ENCODE data around the gene RPL27A. TPM values are rescaled to one million over a fixed set of nuclear protein-coding genes. Genes with fewer than 3 reads are reported as not detected.

RPL27A gene
- total RNA-seq, 1 donor from 2014 or later, result 462 TPM

DNA sequence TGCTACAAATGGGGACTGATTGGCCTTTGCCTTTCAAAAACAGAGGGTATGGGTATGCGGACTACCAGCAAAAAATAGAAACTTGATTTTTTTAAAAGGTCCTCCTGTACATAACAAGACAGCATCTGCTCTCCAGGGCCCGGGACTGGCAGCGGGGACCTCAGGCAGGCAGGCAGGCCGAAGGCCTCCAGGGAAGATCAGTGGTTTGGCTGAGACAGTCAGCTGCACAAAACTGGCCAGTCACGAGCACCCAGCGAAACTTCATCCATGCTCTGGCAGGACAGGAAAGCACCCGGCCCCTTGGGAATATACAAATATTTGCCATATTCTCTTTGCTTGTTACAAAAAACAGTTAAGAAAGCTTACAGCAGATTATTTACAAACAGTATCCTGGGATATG is 11.0 kb downstream of the RPL27A start:
- intact Hi-C loops (cut with DNase I), result no loop called here
- peak; percentile 35 for DNase-seq (ENCODE audit: low spot score)

DNA sequence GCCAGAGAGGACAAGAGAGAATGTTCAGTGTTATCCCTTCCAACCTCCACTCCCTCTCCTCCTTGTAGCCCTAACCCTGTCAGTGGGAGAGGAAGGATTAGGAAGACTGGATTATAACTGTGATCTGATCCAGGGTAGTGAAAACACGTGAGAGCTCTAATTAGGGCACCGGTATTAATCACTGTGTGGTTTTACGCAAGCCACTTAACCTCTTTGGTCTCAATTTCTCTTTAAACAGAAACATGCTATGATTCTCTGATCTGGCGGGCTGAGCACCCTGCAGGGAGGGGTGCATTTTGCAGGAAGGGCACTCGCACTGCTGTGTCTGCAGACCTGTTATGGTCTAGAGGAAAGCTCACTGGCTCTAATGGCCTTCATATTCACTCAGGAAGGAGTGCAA is 11.5 kb downstream of the RPL27A start:
- intact Hi-C loops (cut with DNase I), result no loop called here
- DNase-seq (ENCODE audit: low spot score), result no peak

GRCh38 chr11:8697054-8697453 is 14.5 kb downstream of the RPL27A start:
- no peak for DNase-seq (ENCODE audit: low spot score)
- intact Hi-C loops (cut with DNase I), result no loop called here

DNA sequence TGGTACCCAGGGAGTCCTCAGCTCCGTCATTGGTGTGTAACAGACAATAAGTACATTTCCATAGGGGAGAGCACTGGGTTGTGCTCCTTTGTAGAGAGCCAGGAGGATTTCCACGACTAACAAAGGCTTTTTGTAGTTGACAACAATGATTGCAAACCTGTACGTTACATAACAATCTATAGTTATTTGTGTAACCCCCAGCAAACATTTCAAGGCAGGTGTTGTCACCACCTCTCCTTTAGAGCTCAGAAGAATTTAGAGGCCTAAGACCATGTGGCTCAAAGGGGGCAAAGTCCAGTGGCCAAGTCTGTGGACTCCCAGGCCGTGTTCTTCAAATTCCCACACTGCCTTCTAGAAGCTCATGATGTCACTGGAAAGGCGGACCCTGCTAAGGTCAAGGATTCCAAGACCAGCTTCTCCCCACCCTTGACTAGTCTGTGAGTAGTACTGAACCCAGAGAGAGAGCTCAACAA is 15.8 kb downstream of the RPL27A start:
- intact Hi-C loops (cut with DNase I), result no loop called here
- DNase-seq (ENCODE audit: low spot score), result no peak

DNA sequence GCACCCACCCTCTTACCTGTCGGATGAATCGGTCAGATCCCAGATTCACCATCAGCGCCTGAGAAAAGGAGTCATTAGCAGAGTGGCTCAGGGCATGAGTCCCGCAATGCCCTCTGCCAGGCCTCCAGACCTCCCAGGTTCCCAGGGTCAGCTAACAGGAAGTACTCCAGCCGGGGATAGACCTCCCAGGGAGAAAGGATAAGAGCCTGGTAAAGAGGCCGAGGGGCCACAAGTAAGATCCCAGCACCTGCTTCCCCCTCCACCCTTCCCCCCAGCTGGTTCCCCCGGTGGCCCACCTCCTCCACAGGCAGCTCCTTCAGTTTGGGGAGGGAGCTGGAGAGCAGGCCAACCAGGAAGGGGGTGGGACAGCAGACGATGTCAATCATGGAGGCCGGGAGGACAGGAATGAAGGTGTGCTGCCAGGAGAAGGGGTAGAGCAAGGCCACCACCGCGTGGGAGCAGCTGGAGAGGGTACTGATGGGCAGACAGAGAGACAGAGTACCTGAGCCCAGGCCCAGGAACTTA is 16.4 kb downstream of the RPL27A start:
- intact Hi-C loops (cut with DNase I), result no loop called here
- peak; percentile 51 for DNase-seq (ENCODE audit: low spot score)

DNA sequence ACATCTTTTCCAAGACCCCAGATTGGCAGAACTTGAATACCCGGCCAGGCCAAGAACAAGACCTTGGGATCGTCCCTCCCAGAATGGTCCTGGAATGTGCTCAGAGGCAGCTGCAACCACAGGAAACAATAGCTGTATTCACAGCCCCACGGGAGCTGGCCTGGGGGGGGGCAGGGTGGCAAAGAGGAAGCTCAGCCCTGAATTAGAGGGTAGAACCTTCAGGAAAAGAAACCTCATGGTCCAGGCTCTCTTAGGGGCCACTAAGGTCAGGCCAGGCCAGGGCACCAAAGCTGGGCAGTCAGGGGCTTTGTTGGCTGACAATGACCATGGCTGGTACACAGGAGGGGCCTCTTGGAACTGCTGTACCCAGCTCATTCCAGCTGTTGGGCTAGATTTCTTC is 17.3 kb downstream of the RPL27A start:
- peak; percentile 73 for DNase-seq (ENCODE audit: low spot score)
- intact Hi-C loops (cut with DNase I), result no loop called here

DNA sequence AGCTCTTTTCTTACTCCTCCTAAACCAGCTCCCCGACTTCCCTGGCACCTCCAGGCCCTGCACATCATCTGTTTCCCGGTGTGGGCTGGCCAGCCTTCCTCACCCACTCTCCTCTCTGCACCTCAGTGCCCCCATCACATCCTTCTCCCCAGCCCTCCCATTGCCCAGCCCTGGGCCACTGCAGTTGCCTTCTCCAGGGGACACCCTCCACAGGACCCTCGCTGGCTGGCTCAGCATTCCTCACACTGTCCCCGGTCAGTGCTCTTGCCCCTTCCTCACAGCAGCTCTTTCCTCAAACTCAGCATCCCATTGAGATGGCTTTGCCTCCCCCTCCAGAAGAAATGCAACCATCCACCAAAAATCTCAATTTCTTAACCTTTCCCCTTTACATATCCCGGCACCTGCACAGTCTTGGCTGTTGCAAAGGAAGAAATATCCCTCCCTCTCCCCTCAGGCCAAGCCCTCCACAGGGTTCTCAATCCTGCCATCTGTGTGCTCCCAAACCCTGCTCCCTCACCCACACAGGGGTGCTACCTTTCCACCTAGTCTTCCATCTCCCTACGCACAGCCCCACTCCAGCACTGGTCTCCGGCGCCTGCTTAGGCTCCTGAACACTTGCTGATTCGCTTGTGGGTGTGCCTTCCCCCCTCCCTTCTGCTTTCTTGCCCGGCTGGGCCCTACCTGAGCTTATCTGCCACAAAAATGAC is 19.5 kb downstream of the RPL27A start:
- intact Hi-C loops (cut with DNase I), result no loop called here
- no peak for DNase-seq (ENCODE audit: low spot score)

- intact Hi-C loops (cut with DNase I), result no loop called here
- DNase-seq (ENCODE audit: low spot score), result no peak
Measured at GRCh38 chr11:8702598-8702915, 20.0 kb downstream of the RPL27A start.

GRCh38 chr11:8704136-8704535 is 21.5 kb downstream of the RPL27A start:
- intact Hi-C loops (cut with DNase I), result no loop called here
- DNase-seq (ENCODE audit: low spot score), result no peak

GRCh38 chr11:8705146-8705545 is 22.6 kb downstream of the RPL27A start:
- intact Hi-C loops (cut with DNase I), result no loop called here
- no peak for DNase-seq (ENCODE audit: low spot score)

DNA sequence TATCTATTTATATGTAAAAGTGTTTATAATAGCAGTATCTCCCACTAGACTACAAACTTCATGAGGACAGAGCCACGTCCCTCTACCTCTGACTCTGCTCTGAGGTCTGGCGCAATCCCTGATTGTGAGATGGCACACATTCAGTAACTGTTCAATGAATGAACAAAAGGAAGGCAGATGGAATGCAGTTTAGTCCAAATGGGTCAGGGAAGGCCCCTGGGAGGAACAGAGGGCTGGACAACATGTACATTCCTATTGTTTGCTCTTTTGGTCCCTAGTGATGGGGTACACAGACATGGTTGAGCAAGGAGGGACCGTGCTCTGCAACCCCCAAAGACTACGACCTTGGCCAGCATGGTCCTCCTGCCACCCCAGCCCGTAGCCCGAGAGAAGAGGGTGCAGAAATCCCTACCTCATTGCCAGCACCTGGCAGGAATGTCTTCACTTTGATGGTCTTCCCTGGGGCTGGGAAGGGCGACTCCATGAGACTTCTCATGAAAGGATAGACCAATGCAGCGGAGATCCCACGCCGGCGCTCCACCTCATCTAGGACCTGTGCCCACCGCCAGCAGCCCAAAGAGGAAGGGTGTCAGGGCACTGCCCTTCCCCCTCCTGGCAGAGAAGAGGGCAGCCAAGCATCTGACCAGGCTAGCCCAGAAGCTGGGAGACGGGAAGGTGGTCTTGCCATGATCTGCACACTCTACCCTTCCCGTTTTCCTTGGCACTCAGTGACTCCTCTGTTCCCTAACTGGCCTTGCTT is 24.3 kb downstream of the RPL27A start:
- DNase-seq (ENCODE audit: low spot score), result no peak
- intact Hi-C loops (cut with DNase I), result no loop called here

GRCh38 chr11:8707541-8708191 is 25.1 kb downstream of the RPL27A start:
- DNase-seq (ENCODE audit: low spot score), result no peak
- intact Hi-C loops (cut with DNase I), result no loop called here

DNA sequence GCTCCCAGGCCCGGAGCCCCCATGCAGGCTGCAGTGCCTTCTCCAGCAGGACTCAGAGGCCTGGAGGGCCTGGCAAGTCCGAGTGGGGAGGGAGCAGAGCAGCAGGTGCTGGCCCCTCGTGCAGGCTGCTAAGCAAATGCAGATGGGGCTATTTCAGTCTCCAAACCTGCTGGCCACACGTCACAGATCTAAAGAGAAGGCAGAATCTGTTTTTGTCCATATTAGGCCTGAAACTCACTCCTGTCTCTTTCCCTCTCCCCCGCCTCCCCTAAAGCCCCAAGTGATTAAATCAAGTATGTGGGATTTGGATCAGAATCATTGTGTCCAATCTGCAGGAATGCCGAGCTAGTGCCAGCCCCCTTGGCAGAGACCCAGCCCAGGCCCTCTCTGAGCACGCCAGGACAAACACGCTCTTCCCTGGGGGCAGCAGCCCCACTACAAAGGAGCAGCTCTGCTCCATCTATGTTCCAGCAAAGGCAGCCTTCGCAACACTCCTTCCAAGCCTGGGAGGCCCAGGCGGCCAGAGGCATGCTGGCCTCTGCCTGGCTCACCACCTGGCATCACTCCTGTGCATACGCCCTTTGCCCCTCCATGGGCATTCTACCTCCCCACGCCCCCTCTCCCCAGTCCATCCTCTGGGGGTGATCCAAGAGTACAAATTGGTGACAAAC is 26.5 kb downstream of the RPL27A start:
- no peak for DNase-seq (ENCODE audit: low spot score)
- intact Hi-C loops (cut with DNase I), result no loop called here

GRCh38 chr11:8709777-8710176 is 27.2 kb downstream of the RPL27A start:
- intact Hi-C loops (cut with DNase I), result no loop called here
- DNase-seq (ENCODE audit: low spot score), result no peak

GRCh38 chr11:8711895-8712442 is 29.4 kb downstream of the RPL27A start:
- no peak for DNase-seq (ENCODE audit: low spot score)
- intact Hi-C loops (cut with DNase I), result no loop called here

DNA sequence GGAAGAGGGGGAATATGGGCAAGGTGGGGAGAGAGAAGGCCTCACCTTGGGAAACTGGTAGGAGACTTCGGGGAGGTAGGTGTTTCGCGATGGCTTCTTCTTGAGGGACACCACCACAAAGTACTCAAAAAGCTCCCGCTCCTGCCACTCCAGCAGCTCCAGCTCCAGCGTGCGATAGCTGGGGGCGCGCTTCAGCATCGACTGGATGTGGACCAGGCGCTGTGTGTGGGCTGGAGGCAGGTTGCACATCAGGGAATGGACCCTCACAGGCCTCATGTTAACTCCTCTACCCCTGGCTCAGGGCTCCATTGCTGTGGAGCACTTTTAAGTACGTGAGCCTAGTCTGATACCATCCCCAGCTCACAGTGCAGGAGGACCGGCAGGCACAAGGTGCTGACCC is 29.9 kb downstream of the RPL27A start:
- intact Hi-C loops (cut with DNase I), result no loop called here
- DNase-seq (ENCODE audit: low spot score), result no peak

DNA sequence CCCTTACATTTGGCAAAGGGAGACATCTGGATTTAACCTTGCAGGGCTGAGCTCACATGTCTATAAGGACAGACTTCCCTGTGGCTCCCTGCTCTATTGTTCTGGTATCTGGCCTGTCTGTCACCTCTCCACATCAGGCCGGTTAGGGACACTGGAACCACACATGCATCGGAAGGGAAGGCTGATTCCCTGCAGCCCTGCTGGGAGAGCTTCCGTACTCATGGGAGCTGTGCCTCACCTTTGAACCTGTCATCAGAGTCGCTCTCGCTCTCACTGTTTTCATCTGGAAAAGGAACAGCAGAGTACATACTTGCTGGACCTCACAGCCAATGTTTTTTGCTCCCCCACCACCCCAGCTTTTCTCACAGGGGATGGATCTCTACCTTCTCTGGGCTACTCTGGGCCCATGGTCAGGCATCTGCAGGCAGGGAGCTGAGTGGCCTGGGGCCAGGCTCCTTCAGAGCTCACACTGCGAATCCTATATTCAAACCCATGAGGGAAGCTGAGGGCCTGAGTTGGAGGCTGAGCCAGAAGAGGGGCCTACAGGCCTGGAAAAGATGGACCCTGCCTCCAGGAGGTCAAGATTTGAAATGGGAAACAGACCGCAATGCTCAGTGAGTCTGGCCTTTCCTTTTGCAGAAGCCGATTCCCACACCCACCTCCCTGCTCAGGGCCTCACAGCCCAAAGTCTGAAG is 31.3 kb downstream of the RPL27A start:
- intact Hi-C loops (cut with DNase I), result no loop called here
- DNase-seq (ENCODE audit: low spot score), result no peak

GRCh38 chr11:8714622-8715225 is 32.1 kb downstream of the RPL27A start:
- no peak for DNase-seq (ENCODE audit: low spot score)
- intact Hi-C loops (cut with DNase I), result loop anchor here (5.0 kb wide), 1 partner anchor 53 kb away; no protein-coding TSS in a partner anchor

DNA sequence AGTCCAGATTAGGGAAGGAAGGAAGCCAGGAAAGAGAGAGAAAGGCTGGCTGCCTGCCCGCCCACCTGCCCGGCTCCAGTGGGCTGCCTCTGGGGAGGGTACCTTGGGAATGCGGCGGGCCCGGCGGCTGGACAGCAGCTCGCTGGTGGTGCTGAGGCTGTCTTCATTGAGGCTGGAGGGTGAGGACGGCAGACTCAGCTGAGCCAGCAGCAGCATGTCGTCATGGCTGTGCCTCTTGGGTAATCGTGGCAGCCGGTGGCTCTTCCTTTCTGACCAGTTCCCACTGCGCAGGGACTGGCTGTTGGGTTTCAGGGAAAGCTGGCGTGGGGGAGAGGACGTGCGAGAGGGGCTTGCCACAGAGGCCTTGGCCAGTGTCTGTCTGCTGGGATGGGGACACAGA is 32.9 kb downstream of the RPL27A start:
- intact Hi-C loops (cut with DNase I), result loop anchor here (5.0 kb wide), 1 partner anchor 52 kb away; no protein-coding TSS in a partner anchor
- no peak for DNase-seq (ENCODE audit: low spot score)

All from cardiac septum (tissue), 1 donor.